AG04450 (cell line): ENCODE results near the gene AZI2. TPM values are rescaled to one million over a fixed set of nuclear protein-coding genes. Genes with fewer than 3 reads are reported as not detected.

Experiments used
- CTCF ChIA-PET: fragments of 300-600, 350-600 bp; formaldehyde crosslinking; extraction: SDS; loops from one replicate; lab custom pipeline; 2022; ENCODE audit warnings: antibody characterized with exemption, inconsistent platforms; lab: Charles Lee
- POLR2A ChIA-PET: fragments of 350-600 bp; formaldehyde crosslinking; extraction: SDS; loops from one replicate; lab custom pipeline; 2021; ENCODE audit warnings: antibody characterized with exemption, inconsistent platforms; lab: Yijun Ruan, JAX
- DNase-seq: peaks from one replicate; pipeline ENCODE4 v3.0.0-alpha.2; 2011; ENCODE audit warnings: low read depth, low spot score
- H3K27ac ChIP-seq: one replicate; pipeline ENCODE4 v1.5.1; 2012; ENCODE audit warnings: low read depth, low read length, control low read depth
- H3K27me3 ChIP-seq: one replicate; pipeline ENCODE4 v1.6.0; 2012; ENCODE audit warnings: low read length; ENCODE audit not compliant: control insufficient read depth, insufficient read depth
- H3K4me3 ChIP-seq: 2 replicates; pipeline ENCODE4 v1.5.1; 2011; ENCODE audit warnings: mild to moderate bottlenecking, low read depth, low read length, control low read depth
- H3K9me3 ChIP-seq: 2 replicates; pipeline ENCODE4 v1.5.1; 2012; ENCODE audit warnings: low read length; ENCODE audit not compliant: control insufficient read depth, insufficient read depth
- polyA plus RNA-seq: library from polyadenylated mRNA; depleted of rRNA; stranded (reverse); fragments of >200 nt; gene quantifications from 2 replicates; pipeline ENCODE4 v1.2.3, GENCODE V29; 2011
- TF ChIP-seq, protein P1 (sequence below): IDR thresholded peaks from 2 replicates; pipeline ENCODE4 v1.5.1; 2011; ENCODE audit warnings: low read depth, low read length, control low read depth, inconsistent platforms

The AZI2 gene
- polyA plus RNA-seq, 1 experiment = 164 TPM

DNA sequence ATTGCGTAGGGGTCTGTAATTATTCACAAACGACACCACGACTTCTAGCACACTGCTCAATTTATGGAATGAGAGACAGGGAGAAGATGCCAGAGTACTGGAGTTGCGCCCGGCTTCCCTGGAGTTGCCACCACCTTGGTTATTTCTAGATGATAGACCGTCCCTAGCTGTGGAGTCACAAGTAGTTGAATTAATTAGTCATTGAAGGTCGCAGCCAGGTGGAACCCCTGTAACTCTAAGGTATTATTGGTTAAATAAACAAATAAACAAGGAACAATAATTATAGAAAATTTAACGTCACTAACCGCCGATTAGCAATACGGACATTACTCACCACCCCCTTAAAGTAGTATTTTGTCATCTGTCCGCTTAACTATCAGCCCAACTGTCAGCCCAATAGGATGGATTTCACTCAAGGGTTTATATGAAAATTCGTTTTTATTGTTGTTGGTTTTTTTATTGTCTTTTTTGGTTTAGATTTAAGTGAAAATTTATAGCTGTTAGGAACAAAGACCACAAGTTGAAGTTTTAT is 911 bp upstream of the AZI2 start:
- TF ChIP-seq, protein P1, sequence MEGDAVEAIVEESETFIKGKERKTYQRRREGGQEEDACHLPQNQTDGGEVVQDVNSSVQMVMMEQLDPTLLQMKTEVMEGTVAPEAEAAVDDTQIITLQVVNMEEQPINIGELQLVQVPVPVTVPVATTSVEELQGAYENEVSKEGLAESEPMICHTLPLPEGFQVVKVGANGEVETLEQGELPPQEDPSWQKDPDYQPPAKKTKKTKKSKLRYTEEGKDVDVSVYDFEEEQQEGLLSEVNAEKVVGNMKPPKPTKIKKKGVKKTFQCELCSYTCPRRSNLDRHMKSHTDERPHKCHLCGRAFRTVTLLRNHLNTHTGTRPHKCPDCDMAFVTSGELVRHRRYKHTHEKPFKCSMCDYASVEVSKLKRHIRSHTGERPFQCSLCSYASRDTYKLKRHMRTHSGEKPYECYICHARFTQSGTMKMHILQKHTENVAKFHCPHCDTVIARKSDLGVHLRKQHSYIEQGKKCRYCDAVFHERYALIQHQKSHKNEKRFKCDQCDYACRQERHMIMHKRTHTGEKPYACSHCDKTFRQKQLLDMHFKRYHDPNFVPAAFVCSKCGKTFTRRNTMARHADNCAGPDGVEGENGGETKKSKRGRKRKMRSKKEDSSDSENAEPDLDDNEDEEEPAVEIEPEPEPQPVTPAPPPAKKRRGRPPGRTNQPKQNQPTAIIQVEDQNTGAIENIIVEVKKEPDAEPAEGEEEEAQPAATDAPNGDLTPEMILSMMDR = no peak
- Histone ChIP-seq H3K4me3 (peak overlapping the region; percentile 84), H3K9me3 (no peaks in the 10 kb centered on the region), H3K27ac (peak overlapping the region; percentile 99), H3K27me3 (no peaks in the 10 kb centered on the region)
- POLR2A ChIA-PET = interaction anchor here (0.6 to 1.5 kb wide), 4 partner anchors 21 to 931 kb away, joined by 3 to 5 read pairs (median 3); partner anchors contain the start of genes RBMS3 and SLC4A7
- CTCF ChIA-PET = interaction anchor here (0.7 to 2.2 kb wide), 5 partner anchors 15 to 638 kb away, joined by 3 to 8 read pairs (median 5); no protein-coding TSS in a partner anchor
- no peak for DNase-seq

DNA sequence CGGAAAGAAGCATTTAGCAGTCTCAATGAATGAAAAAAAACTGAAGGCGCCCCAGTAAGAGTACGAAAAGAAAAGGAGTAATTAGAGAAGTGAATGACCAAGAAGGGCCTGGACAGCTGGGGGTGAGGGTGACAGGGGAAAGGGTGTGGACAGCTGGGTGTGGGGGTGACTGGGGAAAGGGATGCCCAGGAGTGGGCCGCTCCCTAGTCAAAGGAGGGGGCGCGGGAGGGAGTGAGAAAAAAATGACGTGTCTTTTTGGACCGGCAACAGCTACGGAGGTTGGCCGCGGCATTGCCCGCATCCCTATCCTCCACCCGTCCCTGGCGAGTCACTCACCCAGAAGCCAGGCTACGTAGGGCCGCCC is 377 bp downstream of the AZI2 start:
- TF ChIP-seq, protein P1 = no peak
- no peaks in the 10 kb centered on the region for H3K9me3 ChIP-seq
- H3K27ac ChIP-seq = peak overlapping the region; percentile 99
- ChIA-PET CTCF (interaction anchor here (1.3 to 2.2 kb wide), 3 partner anchors 14 to 636 kb away, joined by 5 to 8 read pairs (median 7); no protein-coding TSS in a partner anchor), POLR2A (interaction anchor here (0.5 to 1.5 kb wide), 4 partner anchors 28 to 864 kb away, joined by 3 to 5 read pairs (median 3); partner anchors contain the start of gene SLC4A7)
- DNase-seq = no peak
- peak overlapping the region; percentile 84 for H3K4me3 ChIP-seq
- H3K27me3 ChIP-seq = no peaks in the 10 kb centered on the region

DNA sequence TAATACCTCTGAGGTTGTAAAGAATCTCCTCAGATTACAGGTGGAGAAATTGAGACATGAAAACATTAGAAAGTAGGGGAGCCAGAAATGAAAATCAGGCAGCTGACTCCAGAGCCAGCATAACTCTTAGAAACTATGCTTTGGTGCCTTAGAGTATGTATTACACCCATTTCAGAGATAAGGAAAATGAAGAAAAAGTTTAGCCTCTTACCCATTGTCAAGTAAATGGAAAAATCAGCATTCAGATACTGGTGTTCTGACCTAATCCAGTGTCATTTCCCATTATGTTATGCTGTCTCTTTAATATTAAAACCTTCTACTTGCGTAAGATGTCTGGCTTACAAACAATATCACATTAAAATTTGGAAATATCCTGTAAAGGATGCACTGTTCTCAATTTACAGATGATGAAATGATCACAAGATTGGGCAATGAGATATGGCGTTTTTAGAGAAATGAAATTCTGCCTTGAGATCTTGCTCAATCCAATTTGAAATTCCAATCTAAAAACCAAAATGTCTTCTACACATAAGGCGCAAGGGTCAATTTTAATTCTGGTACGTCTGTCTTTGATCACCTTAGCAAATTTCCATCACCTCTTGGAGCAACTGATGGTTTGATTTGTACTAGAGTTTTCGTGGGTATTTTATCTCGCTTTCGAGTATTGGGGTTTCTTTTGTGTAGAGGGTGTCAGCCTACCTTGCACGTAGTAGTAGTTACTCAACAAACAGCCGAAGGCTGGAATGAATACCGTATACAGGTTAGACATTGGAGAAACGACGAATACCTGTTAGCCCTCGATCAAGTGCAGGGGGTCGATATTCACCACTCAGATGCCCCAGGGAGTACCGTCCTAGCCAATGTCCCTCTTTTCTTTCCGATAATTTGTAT is 1.0 kb downstream of the AZI2 start:
- CTCF ChIA-PET = interaction anchor here (1.3 to 2.2 kb wide), 2 partner anchors 13 to 20 kb away, joined by 5 to 8 read pairs; no protein-coding TSS in a partner anchor
- no peaks in the 10 kb centered on the region for H3K27me3 ChIP-seq
- peak overlapping the region; percentile 84 for H3K4me3 ChIP-seq
- H3K9me3 ChIP-seq = no peaks in the 10 kb centered on the region
- POLR2A ChIA-PET = interaction anchor here (0.5 to 1.5 kb wide), 2 partner anchors 27 to 716 kb away, joined by 3 to 5 read pairs; no protein-coding TSS in a partner anchor
- TF ChIP-seq, protein P1 = no peak
- DNase-seq = no peak
- H3K27ac ChIP-seq = peak overlapping the region; percentile 99

DNA sequence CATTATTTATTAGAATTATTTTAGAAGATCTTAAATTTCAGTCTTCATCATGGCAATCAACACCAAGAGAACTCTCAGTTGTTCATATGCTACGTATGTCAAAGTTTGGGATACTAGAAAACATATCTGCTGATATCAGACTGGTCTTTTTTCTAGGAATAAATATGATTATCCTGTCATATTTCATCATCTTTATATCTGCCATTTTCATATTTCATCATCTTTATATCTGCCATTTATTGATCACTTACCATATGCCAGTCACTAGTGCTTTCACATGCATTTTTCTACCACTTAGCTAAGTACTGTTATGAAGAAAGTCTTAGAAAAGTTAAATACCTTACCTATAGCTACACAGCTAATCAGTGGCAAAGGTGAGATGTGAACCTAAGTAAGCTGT is 2.9 kb downstream of the AZI2 start:
- POLR2A ChIA-PET = no interaction called here
- CTCF ChIA-PET = interaction anchor here (0.7 kb wide), 1 partner anchor 634 kb away, joined by 4 read pairs; no protein-coding TSS in a partner anchor
- H3K4me3 ChIP-seq = no peak overlapping the region
- TF ChIP-seq, protein P1 = no peak
- no peaks in the 10 kb centered on the region for H3K27me3 ChIP-seq
- no peak overlapping the region for H3K27ac ChIP-seq
- no peaks in the 10 kb centered on the region for H3K9me3 ChIP-seq
- DNase-seq = no peak
